Subcutaneous preadipocyte (primary cell): Measurements from ENCODE around the gene CBFA2T2. TPM values are rescaled to one million over a fixed set of nuclear protein-coding genes. Genes with fewer than 3 reads are reported as not detected.

Experiments
- total RNA-seq: library from RNA; depleted of rRNA; stranded (reverse); fragments of >200 nt; gene quantifications from 2 replicates; pipeline ENCODE4 v1.2.3, GENCODE V29; 2012

Gene CBFA2T2
- total RNA-seq: 4.4 and 4.9 TPM in 2 replicates

DNA sequence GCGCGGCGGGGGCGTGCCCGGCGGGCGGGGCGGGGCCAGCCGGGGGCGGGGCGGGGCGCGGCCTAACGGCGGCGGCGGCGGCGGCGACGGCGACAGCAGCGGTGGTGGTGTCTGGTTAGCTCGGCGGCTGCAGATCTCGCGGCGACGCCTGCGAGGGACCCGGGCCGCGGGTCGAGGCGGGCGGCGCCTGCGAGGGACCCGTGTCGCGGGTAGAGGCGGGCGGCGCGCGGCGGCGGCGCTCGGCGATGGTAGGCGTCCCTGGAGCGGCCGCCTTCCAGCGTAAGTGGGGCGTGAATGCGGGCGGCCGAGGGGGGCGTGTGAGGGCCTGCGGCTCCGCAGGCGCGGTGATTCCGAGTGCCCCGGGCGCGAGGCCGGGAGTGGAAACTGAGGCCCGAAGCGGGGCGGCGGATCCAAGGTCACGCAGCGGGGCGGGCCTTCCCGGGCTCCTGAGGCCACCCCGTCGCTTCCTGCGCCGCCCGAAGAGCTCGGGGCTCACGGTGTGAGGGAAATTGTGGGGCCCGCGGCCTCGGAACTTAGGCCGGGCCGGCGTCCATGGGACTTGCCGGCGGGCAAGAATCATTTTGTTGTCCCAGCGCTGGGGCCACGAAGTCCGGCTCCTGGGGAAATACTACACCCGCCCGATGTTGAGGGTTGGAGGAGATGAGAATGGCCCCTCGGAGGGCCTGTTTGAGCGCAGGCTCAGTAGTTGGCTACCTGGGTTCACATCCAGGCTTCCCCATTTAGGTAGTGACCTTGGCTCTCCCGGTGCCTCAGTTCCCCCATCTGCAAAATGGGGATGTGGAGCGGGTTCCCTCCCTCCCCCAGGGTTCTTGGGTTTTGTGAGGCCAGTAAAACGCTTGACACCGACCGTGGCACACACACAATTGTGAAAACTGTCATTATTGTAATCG is at the start of gene CBFA2T2:
Gene CBFA2T2 (plus strand): TSS at position 74 of the 911 bp plus-strand sequence. CDS start 172 bp downstream, at position 246.

GRCh38 chr20:33443512-33444239 is 46.2 kb upstream of the CBFA2T2 start, which contains the start of gene SNTA1:
Gene SNTA1 (minus strand): TSS chr20:33443763. CDS start chr20:33443620, 143 bp downstream.

GRCh38 chr20:33662172-33662571 is 172.3 kb downstream of the CBFA2T2 start, which contains the start of gene C20orf144:
Gene C20orf144 (plus strand): TSS chr20:33662327. CDS start chr20:33662346, 19 bp downstream.

DNA sequence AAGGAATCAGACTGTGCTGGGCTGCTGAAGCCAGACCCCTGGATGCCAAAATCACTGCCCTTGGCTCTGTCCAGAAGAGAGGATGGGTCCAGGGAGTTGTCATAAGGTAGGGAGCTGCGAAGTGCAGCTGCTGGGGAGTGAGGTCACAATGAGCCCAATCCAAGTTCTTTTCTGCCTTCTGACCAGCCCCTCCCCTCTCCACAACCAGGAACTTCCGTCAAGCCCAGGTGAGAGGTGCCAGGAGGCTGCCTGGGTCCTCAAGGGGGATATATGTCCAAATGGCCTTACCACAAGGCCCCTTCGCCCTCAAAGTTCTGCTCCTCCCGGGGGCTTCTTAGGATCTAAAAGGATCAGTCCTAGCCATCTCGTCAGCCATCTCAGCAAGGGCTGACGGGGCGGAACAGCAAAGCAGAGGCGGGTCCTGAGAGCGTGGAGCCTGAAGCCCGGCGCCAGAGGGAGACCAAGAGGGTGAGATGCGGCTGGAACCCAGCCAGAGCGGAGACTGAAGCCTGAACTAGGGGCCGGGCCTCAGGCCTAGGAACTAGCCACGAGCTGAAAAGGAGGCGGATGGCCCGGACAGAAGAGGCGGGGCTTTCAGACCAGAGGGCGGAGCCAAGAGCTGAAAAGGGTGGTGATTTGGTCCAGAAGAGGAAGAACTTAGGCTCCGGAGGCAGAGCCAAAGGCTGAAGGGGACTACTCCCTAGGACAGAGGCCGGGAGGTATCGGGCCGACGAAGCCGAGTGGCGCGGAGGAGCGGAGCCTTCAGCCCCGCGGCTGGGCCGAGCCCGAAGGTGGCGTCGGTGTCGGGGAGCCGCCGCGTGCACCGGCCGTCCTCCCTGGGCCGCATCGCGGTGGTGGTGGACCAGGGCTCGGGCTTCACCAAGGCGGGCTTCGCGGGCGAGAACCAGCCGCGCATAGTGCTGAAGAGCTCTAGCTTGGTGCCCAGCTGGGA is 176.7 kb downstream of the CBFA2T2 start, which contains the start of gene ACTL10:
Gene ACTL10 (plus strand): TSS at position 651 of the 952 bp plus-strand sequence. CDS start 555 bp downstream, outside the sequence.

DNA sequence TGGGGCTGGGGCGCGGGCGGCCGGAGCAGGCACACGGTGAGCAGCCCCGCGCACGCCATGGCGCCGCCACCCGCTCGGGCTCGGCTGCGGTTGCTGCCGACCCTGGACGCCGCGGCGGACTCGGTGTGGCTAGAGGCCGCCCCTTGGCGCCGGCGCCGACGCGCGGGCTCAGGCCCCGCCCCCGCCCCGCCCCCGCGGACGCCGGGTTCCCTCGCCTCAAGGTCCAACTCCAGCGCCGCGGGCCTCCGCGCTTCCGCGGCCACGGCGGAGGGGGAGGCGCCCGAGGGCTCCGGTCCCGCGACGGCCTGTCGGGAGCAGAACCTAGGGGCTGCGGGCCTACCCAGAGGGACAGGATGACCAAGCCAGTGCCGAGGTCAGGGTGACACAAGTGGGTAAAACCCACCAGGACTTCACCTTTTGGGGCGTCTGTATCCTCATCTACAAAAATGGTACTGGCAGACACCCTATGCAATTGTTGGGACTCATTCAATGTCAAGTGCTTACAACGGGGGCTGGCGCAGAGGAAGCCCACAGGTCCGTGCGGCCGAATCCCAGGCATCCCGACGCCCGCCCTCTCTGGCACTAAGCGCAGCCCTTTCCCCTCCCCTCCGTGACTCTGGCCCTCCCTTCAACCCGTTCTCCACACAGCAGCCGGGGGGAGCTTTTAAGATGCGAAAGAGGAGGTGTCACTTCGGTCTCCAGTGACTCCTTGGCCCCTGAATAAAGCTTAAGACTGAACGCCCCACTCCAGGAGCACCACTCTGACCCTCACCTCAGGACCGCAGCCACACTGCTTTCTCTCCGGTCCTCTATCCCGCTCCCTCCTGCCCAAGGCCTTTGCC is 184.6 kb downstream of the CBFA2T2 start, which contains the start of gene NECAB3:
Gene NECAB3 (minus strand): TSS at position 135 of the 842 bp plus-strand sequence. CDS start 76 bp downstream, at position 59.

GRCh38 chr20:33686100-33686983 is 196.4 kb downstream of the CBFA2T2 start, which contains the start of gene E2F1:
Gene E2F1 (minus strand): TSS chr20:33686385. CDS start chr20:33686264, 121 bp downstream.

Other genes with a start within 250 kb of the CBFA2T2 start
- not detected in 2 replicates for gene BPIFB1, start 206.9 kb upstream of the CBFA2T2 start, total RNA-seq
- 18.0 and 26.4 TPM in 2 replicates for gene CDK5RAP1, start 88.6 kb upstream of the CBFA2T2 start, total RNA-seq
- gene SNTA1, start 46.3 kb upstream of the CBFA2T2 start, total RNA-seq: 20.5 and 23.9 TPM in 2 replicates
- gene C20orf144, start 172.2 kb downstream of the CBFA2T2 start, total RNA-seq: 0.20 TPM in 1 of 2 replicates, not detected in the other
- gene ACTL10, start 176.8 kb downstream of the CBFA2T2 start, total RNA-seq: 1.5 and 3.9 TPM in 2 replicates
- 21.7 and 23.3 TPM in 2 replicates for gene NECAB3, start 184.3 kb downstream of the CBFA2T2 start, total RNA-seq
- gene E2F1, start 196.3 kb downstream of the CBFA2T2 start, total RNA-seq: 5.5 and 11.1 TPM in 2 replicates
- 2.9 and 4.7 TPM in 2 replicates for gene PXMP4, start 230.2 kb downstream of the CBFA2T2 start, total RNA-seq
- 1.8 TPM in 2 replicates for gene ZNF341, start 241.9 kb downstream of the CBFA2T2 start, total RNA-seq